H54 (cell line): Measurements from ENCODE around the gene DDOST.

Experiments
- DNase-seq: peaks from one replicate; pipeline ENCODE4 v3.0.0; 2011; ENCODE audit warnings: low spot score, mixed read lengths; ENCODE audit not compliant: insufficient read length
- FAIRE-seq: peaks from 3 replicates; lab custom pipeline; 2011; peaks lifted over from hg19 to GRCh38; lab: Jason Lieb, UNC
- POLR2A ChIP-seq: IDR thresholded peaks from 2 replicates; pipeline ENCODE4 v1.6.1; 2011; ENCODE audit warnings: low read depth, mild to moderate bottlenecking, low read length

Gene DDOST

GRCh38 chr1:20660363-20660762 is 806 bp downstream of the DDOST start:
- DNase-seq (no peak), FAIRE-seq (no peak)
- TF ChIP-seq POLR2A = no peak

- FAIRE-seq = no peak
- DNase-seq = no peak
- no peak for TF ChIP-seq POLR2A
Observed at GRCh38 chr1:20658166-20658915, 2.8 kb downstream of the DDOST start.

DNA sequence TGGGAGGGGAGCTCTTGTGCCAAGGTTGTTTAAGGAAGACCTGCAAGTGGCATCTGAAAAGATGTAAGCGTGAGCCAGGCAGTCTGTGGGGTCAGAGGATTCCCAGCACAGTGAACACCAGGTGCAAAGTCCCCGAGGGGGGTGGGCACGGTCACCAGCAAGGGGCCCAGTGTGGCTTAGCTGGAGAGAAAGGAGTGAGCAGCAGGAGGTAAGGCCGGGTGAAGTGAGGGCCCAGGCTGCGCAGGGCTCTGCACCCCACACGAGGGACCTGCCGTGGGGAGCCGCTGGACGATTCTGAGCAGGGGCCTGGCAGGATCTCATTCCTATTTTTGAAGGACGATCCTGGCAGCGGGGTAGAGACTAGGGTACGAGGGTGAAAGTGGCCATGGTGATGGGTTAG is 4.1 kb downstream of the DDOST start:
- TF ChIP-seq POLR2A = no peak
- no peak for FAIRE-seq
- no peak for DNase-seq

DNA sequence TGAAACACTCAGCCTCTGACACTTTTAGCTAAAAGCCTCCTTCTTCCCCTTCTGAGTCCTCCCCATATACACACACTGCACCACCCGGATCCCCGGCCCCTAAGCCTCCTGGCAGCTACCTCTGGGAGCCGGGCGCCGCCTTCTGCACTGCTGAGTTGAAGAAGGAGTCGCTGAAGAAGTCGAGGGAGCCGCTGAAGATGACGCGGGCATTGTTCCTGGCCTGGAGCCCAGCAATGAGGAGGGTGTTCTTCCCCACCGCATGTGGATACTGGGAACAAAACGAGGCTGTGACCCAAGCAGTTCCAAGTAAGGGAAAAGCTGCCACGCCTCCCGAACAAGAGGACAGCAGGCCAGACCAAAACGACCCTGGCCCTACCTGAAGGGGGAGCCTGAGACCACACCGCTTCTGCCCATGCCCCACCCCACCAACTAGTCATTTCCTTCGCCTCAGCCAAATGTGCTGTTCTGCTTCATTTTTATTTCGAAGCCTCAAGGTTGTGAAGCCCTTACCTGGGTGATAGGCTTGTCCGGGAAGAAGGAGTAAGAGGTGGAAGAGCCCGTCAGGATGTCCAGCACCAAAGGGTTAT is 7.0 kb downstream of the DDOST start:
- DNase-seq = no peak
- no peak for TF ChIP-seq POLR2A

DNA sequence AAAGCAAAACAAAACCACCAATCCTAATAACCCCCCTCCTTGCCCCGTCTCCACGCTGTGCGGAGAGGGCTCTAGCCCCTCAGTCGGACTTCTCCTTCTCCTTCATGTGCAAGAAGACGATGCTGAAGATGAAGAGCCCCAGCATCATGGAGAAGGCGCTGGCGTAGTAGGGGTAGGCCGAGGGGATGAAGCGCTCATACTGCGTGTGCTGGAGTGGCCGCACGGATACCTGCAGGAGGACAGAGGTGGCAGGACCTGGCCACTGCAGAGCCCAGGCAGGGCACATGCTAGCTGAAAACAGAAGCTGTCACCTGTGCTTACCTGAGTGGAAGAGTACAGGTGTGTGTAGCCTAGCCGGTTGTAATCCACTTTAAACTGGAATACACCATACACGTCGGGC is 8.9 kb downstream of the DDOST start:
- FAIRE-seq (no peak), DNase-seq (no peak)
- TF ChIP-seq POLR2A = no peak

More for the DNA sequence above, 7.0 kb downstream of the DDOST start:
- no peak for FAIRE-seq

DNA sequence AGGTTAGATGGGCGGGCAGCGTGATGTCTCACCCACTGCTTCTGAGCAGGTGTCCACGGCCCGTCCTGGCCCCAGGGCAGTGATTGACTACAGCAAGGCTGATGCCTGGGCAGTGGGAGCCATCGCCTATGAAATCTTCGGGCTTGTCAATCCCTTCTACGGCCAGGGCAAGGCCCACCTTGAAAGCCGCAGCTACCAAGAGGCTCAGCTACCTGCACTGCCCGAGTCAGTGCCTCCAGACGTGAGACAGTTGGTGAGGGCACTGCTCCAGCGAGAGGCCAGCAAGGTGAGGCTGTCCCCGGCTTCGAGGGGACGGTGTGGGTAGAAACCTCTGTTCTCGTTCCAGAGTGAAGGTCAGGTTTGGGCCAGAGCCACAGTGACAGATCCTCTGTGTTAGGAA is 12.2 kb downstream of the DDOST start:
- no peak for TF ChIP-seq POLR2A
- FAIRE-seq = no peak
- DNase-seq = no peak

- TF ChIP-seq POLR2A = no peak
- FAIRE-seq = no peak
- no peak for DNase-seq
Observed at GRCh38 chr1:20648438-20648837, 12.7 kb downstream of the DDOST start.

GRCh38 chr1:20645414-20645813 is 15.8 kb downstream of the DDOST start:
- no peak for TF ChIP-seq POLR2A
- DNase-seq (no peak), FAIRE-seq (no peak)

- DNase-seq = no peak
- TF ChIP-seq POLR2A = no peak
- no peak for FAIRE-seq
Observed at GRCh38 chr1:20644416-20644815, 16.8 kb downstream of the DDOST start.

DNA sequence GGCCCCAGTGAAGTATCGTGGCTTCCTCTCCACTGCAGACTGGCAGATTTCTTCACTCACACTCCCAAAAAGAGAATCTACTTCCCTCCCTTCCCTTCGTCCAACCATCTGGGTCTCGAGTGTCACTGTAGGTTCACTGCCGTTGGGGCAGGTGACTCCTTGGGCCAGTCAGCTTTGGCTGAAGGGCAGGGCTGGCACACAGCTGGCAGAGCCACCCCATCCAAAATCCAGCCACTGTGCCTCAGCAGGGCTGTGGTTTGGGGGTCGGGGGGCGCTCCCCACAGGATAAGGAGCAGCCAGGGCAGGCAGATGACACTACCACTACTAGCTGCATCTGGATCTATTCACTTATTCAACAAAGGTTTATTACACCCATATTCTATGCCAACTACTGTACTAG is 18.1 kb downstream of the DDOST start:
- FAIRE-seq (no peak), DNase-seq (no peak)
- TF ChIP-seq POLR2A = no peak

GRCh38 chr1:20641975-20642374 is 19.2 kb downstream of the DDOST start:
- no peak for TF ChIP-seq POLR2A
- no peak for DNase-seq
- FAIRE-seq = no peak

GRCh38 chr1:20640183-20640597 is 21.0 kb downstream of the DDOST start:
- DNase-seq = no peak
- TF ChIP-seq POLR2A = no peak
- FAIRE-seq = no peak

- no peak for TF ChIP-seq POLR2A
- DNase-seq = no peak
- FAIRE-seq = no peak
Observed at GRCh38 chr1:20636785-20637347, 24.3 kb downstream of the DDOST start.

- FAIRE-seq = no peak
- DNase-seq = no peak
- no peak for TF ChIP-seq POLR2A
Observed at GRCh38 chr1:20634594-20635084, 26.5 kb downstream of the DDOST start.
